Pulmonary artery endothelial cell (primary cell): ENCODE results near the gene CR1. TPM values are rescaled to one million over a fixed set of nuclear protein-coding genes. Genes with fewer than 3 reads are reported as not detected.
"Not testable (repeated sequence)": the region's sequence is repeated elsewhere in the genome, so short reads cannot be mapped to it uniquely, and the experiment has no call there.

ENCODE experiments used
- DNase-seq: peaks from one replicate; pipeline ENCODE4 v3.0.0-alpha.2; 2011; ENCODE audit warnings: low read depth, low spot score
- total RNA-seq: library from RNA; depleted of rRNA; stranded (reverse); fragments of >200 nt; gene quantifications from 2 replicates; pipeline ENCODE4 v1.2.3, GENCODE V29; 2014

CR1 gene
- not detected in 2 replicates for total RNA-seq

GRCh38 chr1:207495801-207496792, at the start of gene CR1:
Gene CR1 (plus strand): TSS chr1:207496157. CDS start chr1:207496268, 111 bp downstream.
- no peak for DNase-seq

GRCh38 chr1:207453710-207454045, 42.3 kb upstream of the CR1 start:
- no peak for DNase-seq

- no peak for DNase-seq
These were observed 41.7 kb upstream of the CR1 start, which contains the start of gene CR2 for GRCh38 chr1:207454046-207454964. Gene CR2 (plus strand): TSS chr1:207454328. CDS start chr1:207454419, 91 bp downstream.

- DNase-seq, result no peak
These were observed 40.7 kb upstream of the CR1 start for GRCh38 chr1:207455183-207455754.

- no peak for DNase-seq
These were observed 37.5 kb upstream of the CR1 start for GRCh38 chr1:207458414-207458813.

- DNase-seq, result no peak
These were observed 36.9 kb upstream of the CR1 start for GRCh38 chr1:207459008-207459407.

GRCh38 chr1:207461649-207462048, 34.3 kb upstream of the CR1 start:
- no peak for DNase-seq

- DNase-seq, result no peak
These were observed 33.4 kb upstream of the CR1 start for GRCh38 chr1:207462535-207462934.

- no peak for DNase-seq
These were observed 32.9 kb upstream of the CR1 start for GRCh38 chr1:207463021-207463420.

- DNase-seq, result no peak
These were observed 32.4 kb upstream of the CR1 start for GRCh38 chr1:207463571-207463970.

- DNase-seq, result no peak
These were observed 25.0 kb upstream of the CR1 start for GRCh38 chr1:207470927-207471326.

GRCh38 chr1:207474210-207474609, 21.7 kb upstream of the CR1 start:
- DNase-seq, result no peak

GRCh38 chr1:207486198-207486597, 9.8 kb upstream of the CR1 start:
- DNase-seq, result no peak

- no peak for DNase-seq
These were observed 8.3 kb upstream of the CR1 start for GRCh38 chr1:207487636-207488035.

GRCh38 chr1:207493212-207493611, 2.7 kb upstream of the CR1 start:
- DNase-seq, result no peak

- no peak for DNase-seq
These were observed 1.8 kb upstream of the CR1 start for GRCh38 chr1:207494171-207494570.

- DNase-seq, result not testable (repeated sequence)
These were observed 676 bp upstream of the CR1 start for GRCh38 chr1:207495281-207495680.

- DNase-seq, result no peak
These were observed 2.0 kb downstream of the CR1 start for GRCh38 chr1:207497941-207498340.

GRCh38 chr1:207499573-207499972, 3.6 kb downstream of the CR1 start:
- DNase-seq, result peak; percentile 33

GRCh38 chr1:207500306-207500705, 4.3 kb downstream of the CR1 start:
- DNase-seq, result no peak

GRCh38 chr1:207501071-207501470, 5.1 kb downstream of the CR1 start:
- no peak for DNase-seq

GRCh38 chr1:207502726-207503125, 6.8 kb downstream of the CR1 start:
- no peak for DNase-seq
